OCI-LY1 (cell line): ENCODE data around the gene AMBRA1.

ENCODE experiments used
- H2AFZ ChIP-seq: fragments of 200-600 bp; sonication (generic), shearing (Covaris generic); 2 replicates; pipeline ENCODE4 v1.6.0; 2014; ENCODE audit warnings: antibody characterized with exemption, mild to moderate bottlenecking, low read length
- H3F3A ChIP-seq: fragments of 200-600 bp; sonication (generic), shearing (Covaris generic); 2 replicates; pipeline ENCODE4 v1.6.0; 2014; ENCODE audit warnings: mild to moderate bottlenecking, antibody characterized with exemption, low read length, moderate library complexity; ENCODE audit not compliant: insufficient read depth
- H3K27ac ChIP-seq: fragments of 200-600 bp; sonication (generic); 2 replicates; pipeline ENCODE4 v1.5.1; 2014; ENCODE audit warnings: low read length, mixed run types, mild to moderate bottlenecking, low read depth; ENCODE audit not compliant: poor library complexity, severe bottlenecking
- H3K27me3 ChIP-seq: fragments of 200-600 bp; sonication (generic); 2 replicates; pipeline ENCODE4 v1.6.0; 2014; ENCODE audit warnings: antibody characterized with exemption, mild to moderate bottlenecking, low read length, moderate library complexity; ENCODE audit not compliant: insufficient read depth
- H3K36me3 ChIP-seq: fragments of 200-600 bp; sonication (generic); 2 replicates; pipeline ENCODE4 v1.6.1; 2014; ENCODE audit warnings: mild to moderate bottlenecking, antibody characterized with exemption, low read length, moderate library complexity, mixed read lengths; ENCODE audit not compliant: insufficient read depth
- H3K4me1 ChIP-seq: fragments of 200-600 bp; sonication (generic); 2 replicates; pipeline ENCODE4 v1.5.1; 2014; ENCODE audit warnings: mild to moderate bottlenecking, low read length, moderate library complexity; ENCODE audit not compliant: insufficient read depth, severe bottlenecking
- H3K4me2 ChIP-seq: fragments of 200-600 bp; sonication (generic), shearing (Covaris generic); 2 replicates; pipeline ENCODE4 v1.6.1; 2014; ENCODE audit warnings: low read length
- H3K4me3 ChIP-seq: fragments of 200-600 bp; sonication (generic); 2 replicates; pipeline ENCODE4 v1.5.1; 2014; ENCODE audit warnings: low read length, low read depth, mild to moderate bottlenecking, mixed read lengths; ENCODE audit not compliant: poor library complexity, severe bottlenecking
- H3K79me2 ChIP-seq: fragments of 200-600 bp; shearing (Covaris generic); 2 replicates; pipeline ENCODE4 v1.6.1; 2016; ENCODE audit warnings: mixed run types, low read length, mixed read lengths; ENCODE audit not compliant: insufficient read depth
- H3K9ac ChIP-seq: fragments of 200-600 bp; sonication (generic), shearing (Covaris generic); 2 replicates; pipeline ENCODE4 v1.6.1; 2014; ENCODE audit warnings: mild to moderate bottlenecking, low read length, mixed read lengths
- H3K9me2 ChIP-seq: fragments of 200-600 bp; sonication (generic), shearing (Covaris generic); 2 replicates; pipeline ENCODE4 v1.6.1; 2014; ENCODE audit warnings: low read depth, mild to moderate bottlenecking, low read length, mixed read lengths
- H3K9me3 ChIP-seq: fragments of 200-600 bp; shearing (Covaris generic); 2 replicates; pipeline ENCODE4 v1.6.1; 2014; ENCODE audit warnings: low read length, mixed read lengths
- H4K20me1 ChIP-seq: fragments of 200-600 bp; sonication (generic), shearing (Covaris generic); 2 replicates; pipeline ENCODE4 v1.6.0; 2016; ENCODE audit warnings: mild to moderate bottlenecking, low read length; ENCODE audit not compliant: insufficient read depth
- EZH2 ChIP-seq: fragments of 200-600 bp; sonication (generic), shearing (Covaris generic); IDR thresholded peaks from 2 replicates; pipeline ENCODE4 v1.8.0; 2017; ENCODE audit warnings: borderline replicate concordance, mixed run types, mild to moderate bottlenecking, antibody characterized with exemption, low read length, moderate library complexity, mixed read lengths
- TF ChIP-seq, protein P1 (sequence below): fragments of 200-600 bp; sonication (generic), shearing (Covaris generic); IDR thresholded peaks from 2 replicates; pipeline ENCODE4 v1.5.1; 2017; ENCODE audit warnings: mild to moderate bottlenecking, antibody characterized with exemption, low read length, moderate library complexity, mixed read lengths

Gene AMBRA1

GRCh38 chr11:46489656-46490560, 103.9 kb downstream of the AMBRA1 start:
- Histone ChIP-seq H3K4me2 (no peak overlapping the region), H2AFZ (no peak overlapping the region), H4K20me1 (no peaks in the 10 kb centered on the region), H3K9me3 (no peaks in the 10 kb centered on the region), H3K79me2 (no peaks in the 10 kb centered on the region), H3K9ac (no peak overlapping the region), H3F3A (no peaks in the 10 kb centered on the region), H3K27ac (no peak overlapping the region), H3K4me3 (no peak overlapping the region), H3K27me3 (no peaks in the 10 kb centered on the region), H3K4me1 (peaks cover 16% of the 10 kb centered on the region), H3K36me3 (peaks cover 28% of the 10 kb centered on the region; the same call in 1 of the 2 replicates), H3K9me2 (no peaks in the 10 kb centered on the region)
- TF ChIP-seq, protein P1, sequence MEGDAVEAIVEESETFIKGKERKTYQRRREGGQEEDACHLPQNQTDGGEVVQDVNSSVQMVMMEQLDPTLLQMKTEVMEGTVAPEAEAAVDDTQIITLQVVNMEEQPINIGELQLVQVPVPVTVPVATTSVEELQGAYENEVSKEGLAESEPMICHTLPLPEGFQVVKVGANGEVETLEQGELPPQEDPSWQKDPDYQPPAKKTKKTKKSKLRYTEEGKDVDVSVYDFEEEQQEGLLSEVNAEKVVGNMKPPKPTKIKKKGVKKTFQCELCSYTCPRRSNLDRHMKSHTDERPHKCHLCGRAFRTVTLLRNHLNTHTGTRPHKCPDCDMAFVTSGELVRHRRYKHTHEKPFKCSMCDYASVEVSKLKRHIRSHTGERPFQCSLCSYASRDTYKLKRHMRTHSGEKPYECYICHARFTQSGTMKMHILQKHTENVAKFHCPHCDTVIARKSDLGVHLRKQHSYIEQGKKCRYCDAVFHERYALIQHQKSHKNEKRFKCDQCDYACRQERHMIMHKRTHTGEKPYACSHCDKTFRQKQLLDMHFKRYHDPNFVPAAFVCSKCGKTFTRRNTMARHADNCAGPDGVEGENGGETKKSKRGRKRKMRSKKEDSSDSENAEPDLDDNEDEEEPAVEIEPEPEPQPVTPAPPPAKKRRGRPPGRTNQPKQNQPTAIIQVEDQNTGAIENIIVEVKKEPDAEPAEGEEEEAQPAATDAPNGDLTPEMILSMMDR, result peak; percentile 87
- no peak for TF ChIP-seq EZH2

DNA sequence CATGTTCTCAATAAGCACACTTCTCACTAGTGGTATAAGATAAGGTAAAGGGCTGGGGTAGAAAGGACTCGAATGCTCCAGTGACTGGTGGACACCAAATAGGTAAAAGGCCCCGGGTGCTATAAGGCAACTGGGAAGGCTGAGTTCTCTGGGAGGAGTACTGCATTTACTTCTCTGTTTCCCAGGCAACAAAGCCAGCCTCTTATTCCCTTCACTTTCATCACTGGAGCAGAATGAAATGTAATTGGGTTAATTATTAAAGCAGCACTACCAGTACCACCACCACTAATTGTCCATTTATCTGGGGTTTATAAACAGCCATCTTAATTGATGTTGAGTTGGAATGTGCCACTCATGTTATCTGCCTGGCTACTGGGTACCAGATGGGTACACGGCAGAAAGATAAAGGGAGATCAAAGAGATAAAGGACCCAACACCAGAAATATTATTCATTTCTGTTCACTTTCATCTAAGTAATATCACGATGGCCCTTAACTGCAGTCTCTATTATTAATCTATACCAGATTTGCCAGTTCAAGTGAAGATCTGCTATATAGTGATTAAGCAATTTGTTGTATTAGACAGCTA, 107.9 kb downstream of the AMBRA1 start:
- H3K79me2 ChIP-seq, result no peaks in the 10 kb centered on the region
- TF ChIP-seq EZH2, result no peak
- TF ChIP-seq, protein P1, result no peak
- peaks cover 16% of the 10 kb centered on the region for H3K4me1 ChIP-seq
- no peaks in the 10 kb centered on the region for H3K9me3 ChIP-seq
- no peaks in the 10 kb centered on the region for H4K20me1 ChIP-seq
- no peak overlapping the region for H3K4me3 ChIP-seq
- H3K9me2 ChIP-seq, result no peaks in the 10 kb centered on the region
- no peak overlapping the region for H3K9ac ChIP-seq
- H2AFZ ChIP-seq, result no peak overlapping the region
- H3K4me2 ChIP-seq, result no peak overlapping the region
- H3K27ac ChIP-seq, result no peak overlapping the region
- H3K36me3 ChIP-seq, result peaks cover 5% of the 10 kb centered on the region; the same call in 1 of the 2 replicates
- H3K27me3 ChIP-seq, result no peaks in the 10 kb centered on the region
- no peaks in the 10 kb centered on the region for H3F3A ChIP-seq

DNA sequence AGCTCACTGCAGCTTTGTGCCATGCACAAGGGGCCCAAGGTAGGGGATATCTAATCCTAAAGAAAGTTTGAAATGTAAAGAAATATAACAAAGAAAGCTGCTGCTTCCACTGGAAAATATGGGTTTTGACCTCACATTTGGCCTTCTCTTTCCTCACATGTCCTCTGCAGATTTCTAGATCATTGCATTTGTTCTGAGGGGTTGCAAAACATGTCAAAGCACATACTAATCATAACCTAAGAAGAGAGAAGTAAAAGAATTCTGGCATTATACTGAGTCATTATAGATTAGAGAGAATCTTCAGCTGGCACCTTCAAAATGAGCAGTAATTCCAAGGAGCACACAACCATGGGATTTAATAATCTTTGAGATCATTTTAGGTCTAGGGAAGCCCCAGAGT, 109.7 kb downstream of the AMBRA1 start:
- Histone ChIP-seq H3K4me3 (no peak overlapping the region), H3K4me1 (peaks cover 16% of the 10 kb centered on the region), H3K9me3 (no peaks in the 10 kb centered on the region), H3K79me2 (no peaks in the 10 kb centered on the region), H3K9ac (no peak overlapping the region), H2AFZ (no peak overlapping the region), H4K20me1 (no peaks in the 10 kb centered on the region), H3K27me3 (no peaks in the 10 kb centered on the region), H3K9me2 (no peaks in the 10 kb centered on the region), H3K36me3 (no peaks in the 10 kb centered on the region), H3K4me2 (no peak overlapping the region), H3F3A (no peaks in the 10 kb centered on the region), H3K27ac (no peak overlapping the region)
- TF ChIP-seq EZH2, result no peak
- TF ChIP-seq, protein P1, result no peak
